GM21619 (cell line): ENCODE results near the gene CTH.
"Not testable (repeated sequence)": the region's sequence is repeated elsewhere in the genome, so short reads cannot be mapped to it uniquely, and the experiment has no call there.

Experiments used
- ATAC-seq: cut with Tn5 transposase; IDR thresholded peaks from one replicate; pipeline ENCODE4 v1.9.1; 2021; ENCODE audit not compliant: unreplicated experiment

Gene CTH

DNA sequence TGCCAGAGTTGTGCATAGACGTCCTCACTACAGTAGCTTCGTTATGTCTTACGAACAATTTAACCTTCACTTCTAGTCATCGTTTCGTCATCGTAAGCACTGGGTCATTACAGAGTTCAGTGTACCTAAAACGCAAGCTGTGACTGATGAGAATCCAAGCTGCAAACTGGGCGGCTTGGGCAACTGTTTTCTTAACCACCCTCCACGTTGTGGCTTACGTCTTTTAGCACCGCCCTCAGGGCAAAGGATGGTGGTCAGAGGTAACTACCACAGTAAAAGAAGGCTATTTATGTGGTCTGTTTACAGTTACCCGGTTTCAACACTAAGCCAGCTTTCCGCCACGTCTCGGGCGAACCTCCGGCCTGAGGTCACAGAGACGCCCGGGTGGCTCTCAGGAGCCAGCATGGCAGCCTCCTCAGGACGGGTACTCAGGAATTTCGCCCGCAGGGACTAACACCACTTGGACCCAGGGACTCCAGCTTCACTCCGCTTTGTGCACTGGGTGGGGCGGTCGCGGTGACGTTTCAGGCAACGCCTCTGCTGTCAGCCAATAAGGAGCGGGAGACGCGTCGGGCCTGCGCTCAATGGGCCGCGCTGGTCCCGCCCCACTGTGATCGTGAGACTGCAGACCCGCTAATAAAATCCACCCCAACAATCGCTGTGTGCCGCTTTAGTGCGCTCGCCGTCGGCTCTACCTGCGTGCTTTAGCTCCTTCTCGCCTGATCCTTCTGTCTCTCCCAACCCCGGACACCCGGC, at the start of gene CTH:
Gene CTH, plus strand, starts transcription at position 665 of the 756 bp plus-strand sequence. CDS start 148 bp downstream, outside the sequence.
- peak; percentile 95 for ATAC-seq

DNA sequence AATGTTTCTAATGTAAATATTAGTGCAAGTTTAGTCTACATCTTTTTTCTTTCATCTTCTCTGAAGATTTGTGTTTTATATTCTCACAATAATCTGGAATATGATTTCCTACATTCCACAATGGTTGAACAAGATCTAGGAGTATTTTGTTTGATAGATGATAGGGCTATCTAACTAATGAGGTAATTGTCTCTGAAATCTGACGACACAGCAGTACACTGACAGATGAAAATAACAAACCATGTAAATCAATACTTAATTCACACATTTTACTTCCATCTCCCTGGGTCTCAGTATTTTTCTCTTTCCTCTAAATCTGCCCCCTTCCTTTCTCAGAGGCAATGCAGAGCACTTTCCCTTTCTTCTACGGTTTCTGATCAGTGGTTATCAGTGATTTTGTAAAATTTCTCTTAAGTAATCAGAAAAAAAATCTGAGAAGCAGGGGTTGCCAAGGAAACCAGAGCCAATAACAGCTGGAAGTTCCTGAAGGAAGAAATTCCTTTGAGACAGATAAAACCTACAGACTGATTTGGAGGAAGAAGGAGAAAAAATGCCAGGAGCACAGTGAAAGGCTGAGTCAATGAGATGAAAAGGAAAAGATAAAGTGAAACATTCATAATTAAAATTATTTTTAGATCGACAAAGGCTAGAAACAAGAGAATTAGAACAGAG, 49.2 kb upstream of the CTH start:
- ATAC-seq, result no peak

DNA sequence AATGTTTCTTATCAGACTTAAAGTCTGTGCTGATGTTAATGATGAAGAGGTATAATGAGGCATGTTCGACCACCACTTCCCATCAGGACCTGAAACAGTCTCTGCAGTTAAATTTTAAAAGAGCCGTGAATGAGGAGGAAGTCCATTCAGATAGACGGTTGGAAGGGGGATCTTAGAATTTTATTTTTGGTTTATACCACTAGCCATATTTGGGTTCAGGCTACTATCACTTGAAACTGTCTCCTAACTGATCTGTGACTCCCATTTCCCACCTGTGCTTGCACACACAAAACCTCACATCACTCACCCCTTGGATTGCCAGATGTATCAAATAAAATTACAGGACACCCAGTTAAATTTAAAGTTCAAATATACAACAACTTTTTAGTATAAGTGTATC, 46.6 kb upstream of the CTH start:
- ATAC-seq, result peak; percentile 62

- not testable (repeated sequence) for ATAC-seq
Observed at GRCh38 chr1:70366425-70366952, 44.6 kb upstream of the CTH start.

DNA sequence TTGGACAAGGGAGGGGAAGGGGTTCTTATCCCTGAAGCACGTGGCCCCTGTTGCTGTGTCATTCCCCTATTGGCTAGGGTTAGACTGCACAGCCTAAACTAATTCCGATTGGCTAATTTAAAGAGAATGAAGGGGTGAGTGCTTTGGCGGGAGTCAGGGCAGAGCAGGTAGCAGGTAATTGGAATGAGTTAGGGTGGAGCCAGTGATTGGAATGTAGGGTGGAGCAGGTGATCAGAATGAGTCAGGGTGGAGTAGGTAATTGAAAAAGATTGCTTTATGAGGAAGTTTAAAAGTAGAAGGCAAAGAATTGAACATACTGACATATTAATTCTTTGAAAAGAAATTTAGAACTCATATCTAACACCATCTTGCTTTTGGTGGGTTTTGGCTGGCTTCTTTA, 44.1 kb upstream of the CTH start:
- not testable (repeated sequence) for ATAC-seq

DNA sequence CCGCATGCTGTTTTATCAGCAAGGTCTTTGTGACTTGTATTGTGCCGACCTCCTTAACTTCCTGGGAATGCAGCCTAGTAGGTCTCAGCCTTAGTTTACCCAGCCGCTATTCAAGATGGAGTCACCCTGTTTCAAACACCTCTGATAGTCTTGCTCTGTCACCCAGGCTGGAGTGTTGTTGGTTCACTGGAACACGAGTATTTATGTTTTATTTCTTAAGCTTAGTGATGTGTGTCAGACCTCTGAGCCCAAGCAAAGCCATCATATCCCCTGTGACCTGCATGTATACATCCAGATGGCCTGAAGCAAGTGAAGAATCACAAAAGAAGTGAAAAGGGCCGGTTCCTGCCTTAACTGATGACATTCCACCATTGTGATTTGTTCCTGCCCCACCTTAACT, 43.7 kb upstream of the CTH start:
- not testable (repeated sequence) for ATAC-seq

GRCh38 chr1:70371586-70371985, 39.5 kb upstream of the CTH start:
- not testable (repeated sequence) for ATAC-seq

- no peak for ATAC-seq
Observed at GRCh38 chr1:70372426-70372825, 38.6 kb upstream of the CTH start.

GRCh38 chr1:70373580-70373979, 37.5 kb upstream of the CTH start:
- not testable (repeated sequence) for ATAC-seq

DNA sequence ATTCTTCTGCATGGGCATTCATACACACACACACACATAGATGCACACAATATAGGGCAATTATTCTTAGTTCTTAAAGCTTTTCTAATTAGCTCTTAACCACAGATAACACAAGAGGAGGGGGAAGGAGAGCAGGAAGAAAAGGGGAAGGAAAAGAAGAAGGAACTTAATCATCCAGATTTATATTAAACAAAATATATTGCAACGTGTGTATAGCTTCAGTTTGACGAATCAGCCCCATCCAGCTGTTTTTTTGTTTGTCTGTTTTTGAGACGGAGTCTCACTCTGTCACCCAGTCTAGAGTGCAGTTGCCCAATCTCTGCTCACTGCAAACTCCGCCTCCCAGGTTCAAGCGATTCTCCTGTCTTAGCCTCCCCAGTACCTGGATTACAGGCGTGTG, 34.9 kb upstream of the CTH start:
- ATAC-seq, result no peak

DNA sequence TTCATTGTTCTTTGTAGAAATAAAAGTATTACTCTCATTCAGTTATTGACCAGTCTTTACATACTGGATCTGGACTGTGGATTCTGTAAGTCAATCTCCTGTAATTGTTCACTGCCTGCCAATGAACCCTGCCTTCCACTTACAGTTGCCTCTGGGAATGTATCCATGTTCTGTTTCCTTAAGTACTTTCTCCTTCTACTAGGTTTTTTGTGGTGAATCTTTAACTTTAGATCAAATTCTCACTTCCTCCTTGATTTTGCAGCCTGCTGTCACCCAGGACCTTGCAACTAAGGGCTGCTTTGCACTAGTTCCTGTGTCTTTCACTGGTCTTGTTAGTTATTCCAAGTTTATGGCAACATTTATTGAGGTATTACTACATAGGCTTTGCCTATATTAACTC, 28.4 kb upstream of the CTH start:
- peak; percentile 92 for ATAC-seq

GRCh38 chr1:70383483-70383882, 27.6 kb upstream of the CTH start:
- no peak for ATAC-seq

GRCh38 chr1:70384542-70384941, 26.5 kb upstream of the CTH start:
- ATAC-seq, result no peak

GRCh38 chr1:70385477-70385876, 25.6 kb upstream of the CTH start:
- ATAC-seq, result no peak

- no peak for ATAC-seq
Observed at GRCh38 chr1:70386121-70386520, 24.9 kb upstream of the CTH start.

DNA sequence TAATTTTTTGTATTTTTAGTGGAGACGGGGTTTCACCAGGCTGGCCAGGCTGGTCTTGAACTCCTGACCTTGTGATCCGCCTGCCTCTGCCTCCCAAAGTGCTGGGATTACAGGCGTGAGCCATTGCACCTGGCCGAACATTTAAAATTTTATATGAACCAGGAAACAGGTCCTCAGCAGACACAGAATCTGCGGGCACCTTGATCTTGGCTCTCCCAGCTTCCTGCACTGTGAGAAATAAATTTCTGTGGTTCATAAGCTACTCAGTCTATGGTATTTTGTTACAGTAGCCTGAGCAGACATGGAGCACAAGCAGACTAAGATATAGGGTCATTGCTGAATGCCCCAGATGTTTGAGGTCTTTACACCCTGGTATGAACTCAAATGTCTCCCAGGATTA, 23.6 kb upstream of the CTH start:
- no peak for ATAC-seq

- no peak for ATAC-seq
Observed at GRCh38 chr1:70392626-70393025, 18.4 kb upstream of the CTH start.

GRCh38 chr1:70396607-70397006, 14.5 kb upstream of the CTH start:
- no peak for ATAC-seq

DNA sequence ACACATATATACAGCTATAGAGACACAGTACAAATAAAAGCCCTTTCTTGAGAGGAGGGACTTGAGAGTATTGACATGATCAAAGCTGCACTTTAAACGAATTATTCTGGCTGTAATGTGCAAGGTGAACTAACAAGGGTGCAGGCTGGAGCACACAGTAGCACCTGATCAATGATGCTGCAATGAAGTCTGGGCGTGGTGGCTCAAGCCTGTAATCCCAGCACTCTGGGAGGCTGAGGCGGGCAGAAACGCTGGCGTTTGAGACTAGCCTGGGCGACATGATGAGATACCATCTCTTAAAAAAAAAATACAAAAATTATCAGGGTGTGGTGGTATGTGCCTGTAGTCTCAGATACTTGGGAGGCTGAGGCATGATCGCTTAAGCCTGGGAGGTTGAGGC, 14.1 kb upstream of the CTH start:
- no peak for ATAC-seq

DNA sequence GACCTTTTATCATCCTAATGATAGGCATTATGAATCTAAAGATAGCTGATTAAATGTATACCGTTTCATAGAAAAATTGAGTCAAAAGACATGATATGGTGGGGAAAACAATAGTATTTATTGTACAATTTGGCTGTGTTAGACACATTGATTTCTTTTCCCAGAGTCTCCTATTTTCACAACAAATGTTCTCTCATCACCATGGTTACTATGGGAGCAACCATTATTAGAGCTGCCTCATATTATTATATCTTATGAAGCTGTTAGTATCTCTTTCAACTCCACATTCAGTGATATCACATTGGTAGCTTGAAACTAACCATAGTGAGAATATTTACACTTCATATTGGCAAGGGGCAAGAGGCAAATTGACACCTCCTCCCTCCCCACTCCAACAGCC, 10.7 kb upstream of the CTH start:
- ATAC-seq, result no peak

DNA sequence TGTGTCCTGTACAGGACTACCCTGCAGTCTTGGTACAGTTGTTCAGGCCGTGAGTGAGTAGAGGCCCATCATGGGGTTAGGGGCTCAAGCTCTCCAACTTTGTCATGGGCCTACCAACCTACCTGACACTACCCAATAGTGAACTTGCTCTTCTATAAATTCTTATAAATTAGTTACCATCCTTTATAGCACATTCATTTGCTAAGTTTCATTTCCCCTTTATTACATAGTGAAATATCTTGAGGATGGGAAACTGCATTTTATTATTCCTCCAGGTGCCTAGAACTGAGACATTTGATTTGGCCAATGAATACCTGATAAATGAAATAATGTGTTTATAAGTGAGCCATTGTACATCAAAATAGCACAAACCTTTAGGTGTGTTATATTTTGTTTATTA, 9.1 kb upstream of the CTH start:
- no peak for ATAC-seq

GRCh38 chr1:70403759-70404158, 7.3 kb upstream of the CTH start:
- ATAC-seq, result no peak
